RCC 7860 (cell line): Measurements from ENCODE around the gene EMC1.
A peak's percentile ranks its signal among the peaks of the same experiment; 100 is the strongest.
"Not testable (repeated sequence)": the region's sequence is repeated elsewhere in the genome, so short reads cannot be mapped to it uniquely, and the experiment has no call there.

Source experiments
- DNase-seq: peaks from one replicate; pipeline ENCODE4 v3.0.0-alpha.2; 2015; ENCODE audit warnings: low spot score
- FAIRE-seq: peaks from 2 replicates; lab custom pipeline; 2012; peaks lifted over from hg19 to GRCh38; lab: Jason Lieb, UNC

Gene EMC1

DNA sequence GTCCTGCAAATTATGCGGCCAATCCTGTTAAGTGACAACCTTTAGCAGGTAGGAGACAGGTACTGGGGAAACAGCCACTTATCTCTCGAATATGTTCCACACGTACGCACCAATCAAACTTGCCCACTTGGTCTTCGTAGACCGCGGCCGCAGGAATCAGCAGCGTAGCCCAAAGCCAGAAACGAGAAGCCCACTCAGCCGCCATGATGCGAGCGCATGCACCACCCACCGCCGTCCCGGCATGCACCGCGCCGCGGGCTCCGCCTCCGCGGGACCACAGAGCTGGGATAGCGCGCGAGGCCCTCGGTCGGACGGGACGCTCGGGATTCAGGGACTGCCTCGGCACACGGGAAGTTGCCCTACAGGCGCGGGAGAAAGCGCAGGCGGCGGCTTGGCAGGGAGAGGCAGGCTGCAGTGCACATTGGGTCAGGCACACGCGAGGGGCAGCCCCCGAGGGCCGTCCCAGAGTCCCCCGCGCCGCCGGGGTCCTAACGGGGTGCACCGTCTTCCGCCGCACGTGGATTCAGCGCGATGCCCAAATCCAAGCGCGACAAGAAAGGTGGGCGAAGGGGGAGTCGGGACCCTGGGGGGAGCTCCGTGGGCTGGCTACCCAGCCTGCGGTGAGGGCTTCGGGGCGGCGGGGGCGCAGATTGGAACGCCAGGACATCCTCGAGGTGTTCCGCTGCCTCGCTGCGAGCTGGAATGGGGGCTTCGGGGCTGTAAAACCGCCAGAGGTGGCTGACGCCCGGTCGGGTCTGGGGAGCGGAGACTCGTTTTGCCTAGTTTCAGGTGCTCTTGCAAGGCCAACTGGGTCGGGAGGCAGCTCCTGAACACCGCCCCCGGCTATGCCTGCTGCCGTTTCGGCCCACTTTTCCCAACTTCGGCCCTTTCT is at the start of gene EMC1, which contains the start of gene MRTO4:
Gene EMC1 (minus strand): TSS at position 220 of the 892 bp plus-strand sequence. CDS start 15 bp downstream, at position 205.
Gene MRTO4 (plus strand): TSS at position 501 of the 892 bp plus-strand sequence. CDS start 31 bp downstream, at position 532.
- FAIRE-seq (no peak), DNase-seq (peak; percentile 72)

DNA sequence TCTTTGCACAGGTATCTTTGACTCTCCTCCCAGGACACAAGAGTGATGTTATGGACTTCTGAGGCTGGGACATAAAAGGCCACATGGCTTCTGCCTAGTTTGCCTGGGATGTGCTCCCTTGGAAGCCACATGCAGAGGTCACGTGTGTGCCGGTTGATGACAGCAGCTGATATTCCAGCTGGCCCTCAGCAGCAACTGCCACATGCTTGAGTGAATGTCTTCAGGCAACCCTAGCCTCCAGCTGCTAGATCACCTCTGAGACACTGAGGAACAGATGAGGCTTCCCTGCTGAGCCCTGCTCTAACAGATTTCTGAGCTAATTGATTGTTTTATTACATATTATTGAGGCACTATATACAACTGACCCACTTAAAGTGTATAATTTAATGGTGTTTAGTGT is 48.9 kb upstream of the EMC1 start:
- no peak for DNase-seq
- no peak for FAIRE-seq

DNA sequence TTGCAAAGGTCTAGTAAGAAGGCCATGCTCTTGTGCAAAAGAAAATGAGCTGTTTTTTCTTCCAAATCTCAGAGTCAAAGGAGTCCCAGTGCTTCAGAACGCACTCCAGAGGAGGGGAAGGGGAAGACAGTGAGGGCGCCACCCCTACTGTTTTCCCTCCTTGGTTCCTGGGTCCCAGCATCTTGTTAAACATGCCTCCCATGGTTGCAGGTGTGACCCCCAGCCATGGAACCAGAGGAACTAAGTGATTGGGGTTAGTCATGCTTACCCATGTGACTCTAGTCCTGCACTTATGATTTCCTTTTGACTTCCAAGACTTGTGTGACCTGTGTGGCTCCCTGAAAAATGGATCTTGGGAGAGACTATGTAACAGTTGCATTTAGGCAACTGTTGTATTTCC is 43.3 kb upstream of the EMC1 start:
- no peak for DNase-seq
- FAIRE-seq, result no peak

DNA sequence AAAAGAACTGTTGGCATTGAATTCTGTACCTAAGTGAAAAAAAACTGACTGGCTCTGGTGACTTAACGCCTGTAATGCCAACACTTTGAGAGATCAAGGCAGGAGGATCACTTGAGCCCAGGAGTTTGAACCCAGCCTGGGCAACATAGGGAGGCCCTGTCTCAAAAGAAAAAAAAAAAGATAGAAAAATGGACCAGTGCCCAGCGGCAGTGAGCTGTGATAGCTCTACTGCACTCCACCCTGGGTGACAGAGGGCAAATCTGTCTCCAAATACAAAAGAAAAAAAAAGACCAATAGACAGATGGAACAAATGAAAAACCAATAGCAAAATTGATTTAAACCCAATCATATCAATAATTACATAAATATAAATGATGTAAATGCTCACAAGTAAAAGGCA is 37.9 kb upstream of the EMC1 start:
- no peak for DNase-seq
- FAIRE-seq, result no peak

DNA sequence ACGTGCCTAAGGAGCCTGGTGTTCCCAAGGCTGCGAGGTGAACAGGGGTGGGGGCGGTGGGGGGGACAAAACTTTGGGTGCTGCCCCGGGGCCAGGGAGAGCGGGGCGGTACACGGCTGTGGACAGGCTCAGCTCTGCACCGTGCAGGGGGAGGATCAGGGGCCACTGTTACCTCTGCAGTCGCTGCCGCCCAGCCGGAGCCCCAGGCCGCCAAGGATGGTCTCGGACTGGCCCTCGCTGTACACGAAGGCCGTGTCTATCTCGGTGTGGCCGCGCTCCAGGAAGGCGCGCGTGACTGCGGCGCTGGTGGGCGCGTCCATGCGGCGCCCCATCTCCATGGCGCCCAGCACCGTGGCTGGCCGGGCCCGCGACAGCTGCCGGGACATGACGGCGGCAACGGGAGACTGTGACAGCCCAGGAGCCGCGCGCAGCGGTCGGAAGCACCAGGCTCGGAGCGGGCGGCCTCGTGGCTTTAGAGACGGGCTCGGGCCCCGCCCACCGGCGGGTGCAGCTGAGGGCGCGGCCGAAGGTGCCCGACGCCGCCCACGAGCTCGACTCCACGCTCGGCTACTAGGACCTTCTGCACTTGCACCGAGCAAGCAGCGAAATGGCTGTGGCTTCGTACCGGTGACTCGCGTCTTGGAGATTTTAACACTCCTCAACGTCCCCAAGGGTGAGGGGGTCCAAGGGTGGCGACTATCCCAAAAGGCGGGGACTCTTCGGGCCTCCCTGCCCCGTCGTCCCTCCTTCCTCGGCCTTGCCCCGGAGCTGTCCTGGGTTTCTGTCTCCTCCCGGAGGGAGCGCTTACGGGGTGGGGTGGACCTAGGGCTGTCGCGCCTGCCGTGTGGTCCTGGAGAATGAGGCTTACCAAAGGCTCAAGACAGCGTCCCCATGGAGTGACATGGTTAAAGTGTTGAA is 37.3 kb upstream of the EMC1 start, which contains the start of gene AKR7A3:
Gene AKR7A3 (minus strand): TSS at position 447 of the 918 bp plus-strand sequence. CDS start 61 bp downstream, at position 386.
- FAIRE-seq, DNase-seq: not testable (repeated sequence)

DNA sequence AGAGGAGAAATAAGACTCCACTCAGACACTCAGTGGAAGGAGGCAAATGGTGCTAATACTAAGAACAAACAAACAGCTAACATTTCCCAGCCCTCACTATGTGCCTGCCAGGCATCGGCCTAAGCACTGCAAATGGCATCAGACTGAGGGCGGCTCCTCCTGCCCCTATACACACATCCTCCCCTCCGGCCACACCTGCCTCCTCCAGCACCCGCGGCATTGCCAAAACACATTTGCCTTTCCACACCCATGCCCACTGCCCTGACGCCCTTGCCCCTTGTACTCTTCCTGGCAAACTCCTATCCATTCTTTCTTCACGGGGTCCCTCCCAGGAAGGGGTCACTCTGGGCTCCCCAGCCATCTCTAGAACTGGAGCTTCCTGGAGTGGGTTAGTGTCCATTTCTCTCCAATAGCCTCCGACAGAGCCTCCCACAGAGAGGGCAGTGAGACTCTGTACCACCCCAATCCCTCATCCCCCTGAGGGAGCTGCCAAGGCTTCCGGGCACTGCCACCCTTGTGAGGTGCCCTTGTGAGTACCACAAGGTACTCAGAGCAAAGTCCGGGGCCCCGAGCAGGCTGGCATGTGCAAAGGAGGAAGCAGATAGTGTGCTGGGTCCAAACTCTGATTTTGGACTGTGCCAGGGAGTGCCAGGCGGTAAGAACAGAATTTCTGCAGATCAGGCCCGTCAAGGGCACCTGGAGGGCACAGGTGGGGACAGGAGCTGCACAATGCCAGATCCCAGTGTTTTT is 36.3 kb upstream of the EMC1 start:
- FAIRE-seq (no peak), DNase-seq (no peak)

DNA sequence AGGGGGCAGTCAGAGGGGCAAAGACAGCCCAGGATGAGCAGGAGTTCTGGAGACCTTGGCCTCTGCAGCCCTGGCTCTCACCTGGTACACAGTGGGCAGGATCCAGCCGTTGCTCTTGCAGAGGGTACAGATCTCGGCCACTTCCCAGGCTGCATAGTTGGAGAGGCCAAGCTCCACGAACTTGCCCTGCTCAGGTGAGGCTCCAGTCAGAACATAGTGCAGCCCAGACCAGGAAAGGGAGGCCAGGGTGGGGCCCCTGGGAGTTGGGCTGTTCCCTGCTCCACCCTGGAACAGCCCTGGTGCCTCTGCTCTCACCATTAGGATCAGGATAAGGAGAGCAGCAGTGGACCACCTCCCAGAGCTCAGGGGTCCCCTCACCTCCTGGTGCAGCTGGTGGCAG is 34.5 kb upstream of the EMC1 start:
- not testable (repeated sequence) for DNase-seq, FAIRE-seq

DNA sequence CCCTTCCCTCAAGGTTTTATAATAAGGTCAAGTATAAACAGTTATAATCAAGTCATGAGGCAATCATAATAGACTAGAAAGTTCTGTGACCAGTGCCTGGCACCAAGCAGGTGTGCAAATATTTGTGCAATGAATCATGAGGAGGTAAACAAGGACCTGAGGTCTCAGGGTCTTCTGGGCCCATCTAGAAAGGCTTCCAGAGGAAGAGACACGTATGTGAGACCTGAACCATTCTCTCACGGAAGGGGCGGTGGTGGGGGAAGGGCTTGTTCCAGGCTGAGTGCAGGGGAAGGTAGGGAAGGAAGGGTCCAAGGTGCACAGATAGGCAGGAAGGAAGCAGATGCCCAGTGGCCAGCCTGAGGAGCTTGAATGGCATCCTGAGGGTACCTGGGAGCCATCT is 34.0 kb upstream of the EMC1 start:
- FAIRE-seq, DNase-seq: not testable (repeated sequence)

DNA sequence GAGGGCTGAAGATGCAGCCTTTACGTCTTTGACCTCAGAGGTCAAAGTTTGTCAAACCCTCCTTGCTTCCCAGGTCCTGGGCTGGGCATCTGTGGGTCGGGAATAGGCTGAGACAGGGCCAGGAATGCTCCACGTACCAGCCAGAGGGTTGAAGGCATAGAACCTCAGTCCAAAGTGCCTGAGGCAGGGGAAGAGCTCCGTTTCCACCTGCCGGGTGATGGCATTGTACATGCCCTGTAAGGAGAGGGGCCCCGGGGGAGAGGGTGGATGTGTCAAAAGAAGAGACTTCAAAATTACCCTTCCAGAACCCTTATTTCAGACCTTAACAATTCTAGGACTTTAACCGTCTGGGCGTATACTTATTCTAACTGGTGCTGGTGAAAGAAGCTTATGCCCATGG is 33.6 kb upstream of the EMC1 start:
- FAIRE-seq (no peak), DNase-seq (no peak)

DNA sequence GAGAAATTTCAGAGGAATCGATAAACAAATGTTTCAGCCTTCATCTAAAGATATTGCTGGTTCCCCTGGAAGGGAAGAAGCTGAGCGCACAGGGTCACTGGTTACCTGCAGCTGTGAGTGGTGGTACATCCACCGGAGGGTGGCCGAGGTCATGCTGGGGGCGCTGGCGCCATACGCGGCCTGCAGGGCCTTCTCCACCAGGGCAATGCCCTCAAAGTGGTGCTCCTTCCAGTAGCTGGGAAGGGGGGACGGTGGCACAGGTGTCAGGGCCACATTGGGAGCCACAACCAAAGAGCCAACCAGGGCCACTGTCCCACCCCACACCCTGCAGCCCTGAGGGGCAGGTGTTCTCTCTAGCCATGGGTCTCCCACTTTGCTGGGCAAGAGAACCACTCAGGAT is 32.6 kb upstream of the EMC1 start:
- FAIRE-seq (no peak), DNase-seq (no peak)

DNA sequence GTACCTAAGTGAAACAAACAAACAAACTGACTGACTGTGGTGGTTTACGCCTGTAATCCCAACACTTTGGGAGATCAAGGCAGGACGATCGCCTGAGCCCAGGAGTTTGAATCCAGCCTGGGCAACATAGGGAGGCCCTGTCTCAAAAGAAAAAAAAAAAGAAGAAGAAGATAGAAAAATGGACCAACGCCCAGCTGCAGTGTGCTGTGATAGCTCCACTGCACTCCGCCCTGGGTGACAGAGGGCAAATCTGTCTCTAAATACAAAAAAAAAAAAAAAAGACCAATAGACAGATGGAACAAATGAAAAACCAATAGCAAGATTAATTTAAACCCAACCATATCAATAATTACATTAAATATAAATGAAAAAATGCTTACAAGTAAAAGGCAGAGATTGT is 23.3 kb upstream of the EMC1 start:
- FAIRE-seq (no peak), DNase-seq (no peak)

DNA sequence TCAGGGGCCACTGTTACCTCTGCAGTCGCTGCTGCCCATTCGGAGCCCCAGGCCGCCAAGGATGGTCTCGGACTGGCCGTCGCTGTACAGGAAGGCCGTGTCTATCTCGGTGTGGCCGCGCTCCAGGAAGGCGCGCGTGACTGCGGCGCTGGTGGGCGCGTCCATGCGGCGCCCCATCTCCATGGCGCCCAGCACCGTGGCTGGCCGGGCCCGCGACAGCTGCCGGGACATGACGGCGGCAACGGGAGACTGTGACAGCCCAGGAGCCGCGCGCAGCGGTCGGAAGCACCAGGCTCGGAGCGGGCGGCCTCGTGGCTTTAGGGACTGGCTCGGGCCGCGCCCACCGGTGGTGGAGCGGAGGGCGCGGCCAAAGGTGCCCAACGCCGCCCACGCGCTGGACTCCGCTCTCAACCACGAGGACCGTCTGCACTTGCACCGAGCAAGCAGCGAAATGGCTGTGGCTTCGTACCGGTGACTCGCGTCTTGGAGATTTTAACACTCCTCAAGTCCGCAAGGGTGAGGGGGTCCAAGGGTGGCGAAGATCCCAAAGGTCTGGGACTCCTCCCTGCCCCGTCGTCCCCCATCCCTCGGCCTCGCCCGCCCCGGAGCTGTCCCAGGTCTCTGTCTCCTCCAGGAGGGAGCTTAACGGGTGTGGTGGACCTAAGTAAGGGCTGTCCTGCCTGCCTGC is 22.7 kb upstream of the EMC1 start:
- not testable (repeated sequence) for FAIRE-seq, DNase-seq

DNA sequence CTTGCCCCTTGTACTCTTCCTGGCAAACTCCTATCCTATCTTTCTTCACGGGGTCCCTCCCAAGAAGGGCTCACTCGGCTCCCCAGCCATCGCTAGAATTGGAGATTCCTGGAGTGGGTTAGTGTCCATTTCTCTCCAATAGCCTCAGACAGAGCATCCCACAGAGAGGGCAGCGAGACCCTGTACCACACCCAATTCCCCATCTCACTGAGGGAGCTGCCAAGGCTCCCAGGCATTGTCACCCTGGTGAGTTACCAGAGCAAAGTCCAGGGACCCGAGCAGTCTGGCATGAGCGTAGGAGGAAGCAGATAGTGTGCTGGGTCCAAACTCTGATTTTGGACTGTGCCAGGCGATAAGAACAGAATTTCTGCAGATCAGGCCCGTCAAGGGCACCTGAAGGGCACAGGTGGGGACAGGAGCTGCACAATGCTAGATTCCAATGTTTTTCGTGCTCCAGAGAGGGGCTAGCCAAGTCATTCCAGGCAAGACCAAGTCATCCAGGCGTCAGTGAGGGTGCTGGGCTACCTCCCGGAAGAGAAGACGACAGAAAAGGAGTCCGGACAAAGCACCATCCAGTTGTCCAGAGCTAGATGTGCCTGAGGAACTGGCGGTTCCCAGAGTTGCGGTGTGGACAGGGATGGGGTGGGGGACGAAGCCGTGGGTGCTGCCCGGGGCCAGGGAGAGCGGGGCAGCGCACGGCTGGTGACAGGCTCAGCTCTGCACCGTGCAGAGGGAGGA is 22.0 kb upstream of the EMC1 start:
- FAIRE-seq (no peak), DNase-seq (no peak)

DNA sequence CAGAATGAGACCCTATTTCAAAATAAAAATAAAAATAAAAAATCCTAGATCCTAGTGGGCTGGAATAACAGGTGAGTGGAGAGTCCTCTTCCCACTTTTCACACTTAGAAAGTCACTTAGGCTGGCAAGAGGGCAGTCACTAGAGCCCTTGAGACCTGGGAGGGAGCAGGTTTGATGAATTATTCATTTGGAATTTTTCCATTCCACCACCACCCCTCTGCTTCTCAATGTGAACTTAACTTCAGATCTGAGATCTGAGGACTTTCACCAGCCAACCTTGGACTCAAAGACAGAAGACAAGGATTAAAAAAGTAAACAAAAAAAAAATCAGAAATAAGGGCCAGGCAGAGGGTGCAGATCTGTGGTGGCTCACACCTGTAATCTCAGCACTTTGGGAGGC is 20.7 kb upstream of the EMC1 start:
- no peak for FAIRE-seq

DNA sequence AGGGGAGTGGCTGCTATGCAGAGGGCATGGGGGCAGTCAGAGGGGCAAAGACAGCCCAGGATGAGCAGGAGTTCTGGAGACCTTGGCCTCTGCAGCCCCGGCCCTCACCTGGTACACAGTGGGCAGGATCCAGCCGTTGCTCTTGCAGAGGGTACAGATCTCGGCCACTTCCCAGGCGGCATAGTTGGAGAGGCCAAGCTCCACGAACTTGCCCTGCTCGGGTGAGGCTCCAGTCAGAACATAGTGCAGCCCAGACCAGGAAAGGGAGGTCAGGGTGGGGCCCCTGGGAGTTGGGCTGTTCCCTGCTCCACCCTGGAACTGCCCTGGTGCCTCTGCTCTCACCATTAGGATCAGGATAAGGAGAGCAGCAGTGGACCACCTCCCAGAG is 19.0 kb upstream of the EMC1 start:
- DNase-seq, FAIRE-seq: not testable (repeated sequence)

More for the DNA sequence above, 20.7 kb upstream of the EMC1 start:
- DNase-seq, result no peak

DNA sequence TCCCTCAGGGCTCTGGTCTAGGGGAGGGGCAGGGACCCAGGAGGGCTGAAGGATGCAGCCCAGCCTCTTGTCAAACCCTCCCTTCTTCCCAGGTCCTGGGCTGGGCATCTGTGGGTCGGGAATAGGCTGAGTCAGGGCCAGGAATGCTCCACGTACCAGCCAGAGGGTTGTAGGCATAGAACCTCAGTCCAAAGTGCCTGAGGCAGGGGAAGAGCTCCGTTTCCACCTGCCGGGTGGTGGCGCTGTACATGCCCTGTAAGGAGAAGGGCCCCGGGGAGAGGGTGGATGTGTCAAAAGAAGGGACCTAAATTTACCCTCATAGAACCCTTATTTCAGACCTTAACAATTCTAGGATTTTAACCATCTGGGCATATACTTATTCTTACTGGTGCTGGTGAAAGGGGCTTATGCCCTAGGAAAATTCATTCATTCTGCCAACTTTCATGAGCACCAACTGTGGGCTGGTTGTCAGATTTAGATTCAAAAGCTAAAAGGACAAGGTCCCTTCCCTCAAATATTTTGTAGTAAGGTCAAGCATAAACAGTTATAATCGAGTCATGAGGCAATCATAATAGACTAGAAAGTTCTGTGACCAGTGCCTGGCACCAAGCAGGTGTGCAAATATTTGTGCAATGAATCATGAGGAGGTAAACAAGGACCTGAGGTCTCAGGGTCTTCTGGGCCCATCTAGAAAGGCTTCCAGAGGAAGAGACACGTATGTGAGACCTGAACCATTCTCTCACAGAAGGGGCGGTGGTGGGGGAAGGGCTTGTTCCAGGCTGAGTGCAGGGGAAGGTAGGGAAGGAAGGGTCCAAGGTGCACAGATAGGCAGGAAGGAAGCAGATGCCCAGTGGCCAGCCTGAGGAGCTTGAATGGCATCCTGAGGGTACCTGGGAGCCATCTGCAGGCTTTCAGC is 18.4 kb upstream of the EMC1 start:
- FAIRE-seq, DNase-seq: not testable (repeated sequence)

DNA sequence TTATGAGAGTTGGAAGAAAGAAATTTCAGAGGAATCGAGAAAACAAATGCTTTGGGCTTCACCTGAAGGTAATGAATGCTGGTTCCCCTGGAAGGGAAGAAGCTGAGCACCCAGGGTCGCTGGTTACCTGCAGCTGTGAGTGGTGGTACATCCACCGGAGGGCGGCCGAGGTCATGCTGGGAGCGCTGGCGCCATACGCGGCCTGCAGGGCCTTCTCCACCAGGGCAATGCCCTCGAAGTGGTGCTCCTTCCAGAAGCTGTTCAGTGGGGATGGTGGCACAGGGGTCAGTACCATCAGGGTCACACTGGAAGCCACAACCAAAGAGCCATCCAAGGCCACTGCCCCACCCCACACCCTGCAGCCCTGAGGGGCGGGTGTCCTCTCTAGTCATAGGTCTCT is 17.1 kb upstream of the EMC1 start:
- FAIRE-seq (no peak), DNase-seq (no peak)

DNA sequence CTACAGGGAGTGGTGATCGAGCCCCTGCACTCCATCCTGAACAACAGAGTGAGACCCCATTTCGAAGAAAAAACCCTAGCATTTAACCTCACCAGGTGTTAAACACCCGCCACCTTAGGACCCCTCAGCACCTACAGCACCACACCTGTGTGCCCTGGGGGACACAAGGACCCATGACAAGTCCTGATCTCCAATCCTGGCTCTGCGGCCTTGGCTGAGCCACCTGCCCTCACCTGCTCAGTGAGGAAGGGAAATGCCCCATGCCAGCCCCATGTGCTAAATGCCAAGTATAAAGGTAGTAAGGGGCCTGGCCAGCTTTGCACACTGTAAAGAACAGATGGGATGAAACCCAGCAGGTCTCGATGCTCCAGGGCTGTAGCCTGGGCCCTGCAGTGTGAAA is 11.4 kb upstream of the EMC1 start:
- no peak for DNase-seq
- no peak for FAIRE-seq
